Measurements from ENCODE around the gene SLC36A1. TPM values are rescaled to one million over a fixed set of nuclear protein-coding genes. Genes with fewer than 3 reads are reported as not detected.
"Not testable (repeated sequence)": the region's sequence is repeated elsewhere in the genome, so short reads cannot be mapped to it uniquely, and the experiment has no call there.

SLC36A1 gene
- total RNA-seq, 1 donor from 2014 or later = 49.7 TPM

GRCh38 chr5:151413800-151414199 lies 33.6 kb upstream of the SLC36A1 start:
- no peak for DNase-seq (ENCODE audit: low spot score)
- Mint-ChIP-seq H3K4me3 (ENCODE audit: unreplicated experiment) (no peak overlapping the region), H3K36me3 (ENCODE audit: low read depth) (peaks cover 2% of the 10 kb centered on the region), H3K4me1 (ENCODE audit: low read depth) (no peaks in the 10 kb centered on the region), H3K27ac (ENCODE audit: unreplicated experiment) (no peak overlapping the region), H3K27me3 (ENCODE audit: low read depth) (peaks cover 35% of the 10 kb centered on the region), H3K9me3 (ENCODE audit: low read depth) (peaks cover 14% of the 10 kb centered on the region)
- no peak for TF ChIP-seq CTCF (IDR thresholded peaks at IDR 0.05)

GRCh38 chr5:151414536-151414935 lies 32.9 kb upstream of the SLC36A1 start:
- Mint-ChIP-seq H3K9me3 (ENCODE audit: low read depth) (peaks cover 14% of the 10 kb centered on the region), H3K36me3 (ENCODE audit: low read depth) (peaks cover 2% of the 10 kb centered on the region), H3K27ac (ENCODE audit: unreplicated experiment) (no peak overlapping the region), H3K27me3 (ENCODE audit: low read depth) (peaks cover 37% of the 10 kb centered on the region), H3K4me3 (ENCODE audit: unreplicated experiment) (no peak overlapping the region), H3K4me1 (ENCODE audit: low read depth) (no peaks in the 10 kb centered on the region)
- no peak for DNase-seq (ENCODE audit: low spot score)
- no peak for TF ChIP-seq CTCF (IDR thresholded peaks at IDR 0.05)

GRCh38 chr5:151417712-151418111 lies 29.7 kb upstream of the SLC36A1 start:
- Mint-ChIP-seq H3K4me3 (ENCODE audit: unreplicated experiment) (no peak overlapping the region), H3K36me3 (ENCODE audit: low read depth) (peaks cover 2% of the 10 kb centered on the region), H3K4me1 (ENCODE audit: low read depth) (no peaks in the 10 kb centered on the region)

GRCh38 chr5:151420127-151420526 lies 27.3 kb upstream of the SLC36A1 start:
- no peak overlapping the region for H3K27ac Mint-ChIP-seq (ENCODE audit: unreplicated experiment)
- peaks cover 32% of the 10 kb centered on the region for H3K27me3 Mint-ChIP-seq (ENCODE audit: low read depth)
- peaks cover 14% of the 10 kb centered on the region for H3K9me3 Mint-ChIP-seq (ENCODE audit: low read depth)
- H3K4me3 Mint-ChIP-seq (ENCODE audit: unreplicated experiment) = no peak overlapping the region
- H3K36me3 Mint-ChIP-seq (ENCODE audit: low read depth) = peaks cover 2% of the 10 kb centered on the region
- DNase-seq (ENCODE audit: low spot score) = no peak
- no peak for TF ChIP-seq CTCF (IDR thresholded peaks at IDR 0.05)
- no peaks in the 10 kb centered on the region for H3K4me1 Mint-ChIP-seq (ENCODE audit: low read depth)

More at GRCh38 chr5:151417712-151418111, 29.7 kb upstream of the SLC36A1 start:
- DNase-seq (ENCODE audit: low spot score) = no peak
- no peak for TF ChIP-seq CTCF (IDR thresholded peaks at IDR 0.05)
- peaks cover 25% of the 10 kb centered on the region for H3K27me3 Mint-ChIP-seq (ENCODE audit: low read depth)
- H3K9me3 Mint-ChIP-seq (ENCODE audit: low read depth) = peaks cover 14% of the 10 kb centered on the region
- no peak overlapping the region for H3K27ac Mint-ChIP-seq (ENCODE audit: unreplicated experiment)

- Mint-ChIP-seq H3K36me3 (ENCODE audit: low read depth) (peaks cover 2% of the 10 kb centered on the region), H3K4me1 (ENCODE audit: low read depth) (no peaks in the 10 kb centered on the region), H3K27ac (ENCODE audit: unreplicated experiment) (no peak overlapping the region), H3K9me3 (ENCODE audit: low read depth) (no peaks in the 10 kb centered on the region), H3K4me3 (ENCODE audit: unreplicated experiment) (no peak overlapping the region), H3K27me3 (ENCODE audit: low read depth) (peaks cover 34% of the 10 kb centered on the region)
- DNase-seq (ENCODE audit: low spot score) = no peak
- TF ChIP-seq CTCF (IDR thresholded peaks at IDR 0.05) = no peak
These were observed 22.4 kb upstream of the SLC36A1 start for GRCh38 chr5:151424892-151425523.

- not testable (repeated sequence) for H3K36me3 Mint-ChIP-seq (ENCODE audit: low read depth); H3K4me1 Mint-ChIP-seq (ENCODE audit: low read depth); H3K9me3 Mint-ChIP-seq (ENCODE audit: low read depth); H3K27ac Mint-ChIP-seq (ENCODE audit: unreplicated experiment); DNase-seq (ENCODE audit: low spot score); H3K4me3 Mint-ChIP-seq (ENCODE audit: unreplicated experiment)
- H3K27me3 Mint-ChIP-seq (ENCODE audit: low read depth) = peaks cover 34% of the 10 kb centered on the region
These were observed 21.1 kb upstream of the SLC36A1 start for GRCh38 chr5:151426347-151426746.
